Activated naive CD8-positive, alpha-beta T cell treated with anti-CD3 and anti-CD28 coated beads, Interleukin-2, amount 10 ng/mL, durations not matched to agents 7 days and 5 days (primary cell): ENCODE measurements around the gene UTP4. TPM values are rescaled to one million over a fixed set of nuclear protein-coding genes. Genes with fewer than 3 reads are reported as not detected.

Source experiments
- ATAC-seq: fragments of 150-1000 bp; cut with Tn5 transposase; one replicate; pipeline ENCODE4 v1.10.0; 2021; ENCODE audit warnings: low read depth, moderate library complexity
- POLR2A ChIA-PET: fragments of 350-600 bp; sonication (Branson Sonifier 250); formaldehyde crosslinking; loops from one replicate; lab custom pipeline; 2021; ENCODE audit warnings: antibody characterized with exemption; lab: Charles Lee
- DNase-seq: peaks from one replicate; pipeline ENCODE4 v3.0.0; 2021
- H3K27ac Mint-ChIP-seq: one replicate; pipeline ENCODE4 v1.8.0; 2022; ENCODE audit warnings: mild to moderate bottlenecking, mixed read lengths
- H3K27me3 Mint-ChIP-seq: one replicate; pipeline ENCODE4 v1.8.0; 2022; ENCODE audit warnings: mild to moderate bottlenecking, moderate library complexity, mixed read lengths
- H3K36me3 Mint-ChIP-seq: one replicate; pipeline ENCODE4 v1.8.0; 2021; ENCODE audit warnings: mild to moderate bottlenecking, mixed read lengths
- H3K4me1 Mint-ChIP-seq: one replicate; pipeline ENCODE4 v1.8.0; 2021; ENCODE audit warnings: mixed read lengths
- H3K4me3 Mint-ChIP-seq: one replicate; pipeline ENCODE4 v1.8.0; 2022; ENCODE audit warnings: mild to moderate bottlenecking, moderate library complexity, mixed read lengths
- H3K9me3 Mint-ChIP-seq: one replicate; pipeline ENCODE4 v1.8.0; 2021; ENCODE audit warnings: mixed read lengths
- total RNA-seq, 2 experiments: library from RNA; stranded (reverse); gene quantifications; one replicate each; pipeline ENCODE4 v1.2.3, GENCODE V29; 2021

Gene UTP4
- 10 to 100 TPM; 40.5 to 41.4 TPM for total RNA-seq

DNA sequence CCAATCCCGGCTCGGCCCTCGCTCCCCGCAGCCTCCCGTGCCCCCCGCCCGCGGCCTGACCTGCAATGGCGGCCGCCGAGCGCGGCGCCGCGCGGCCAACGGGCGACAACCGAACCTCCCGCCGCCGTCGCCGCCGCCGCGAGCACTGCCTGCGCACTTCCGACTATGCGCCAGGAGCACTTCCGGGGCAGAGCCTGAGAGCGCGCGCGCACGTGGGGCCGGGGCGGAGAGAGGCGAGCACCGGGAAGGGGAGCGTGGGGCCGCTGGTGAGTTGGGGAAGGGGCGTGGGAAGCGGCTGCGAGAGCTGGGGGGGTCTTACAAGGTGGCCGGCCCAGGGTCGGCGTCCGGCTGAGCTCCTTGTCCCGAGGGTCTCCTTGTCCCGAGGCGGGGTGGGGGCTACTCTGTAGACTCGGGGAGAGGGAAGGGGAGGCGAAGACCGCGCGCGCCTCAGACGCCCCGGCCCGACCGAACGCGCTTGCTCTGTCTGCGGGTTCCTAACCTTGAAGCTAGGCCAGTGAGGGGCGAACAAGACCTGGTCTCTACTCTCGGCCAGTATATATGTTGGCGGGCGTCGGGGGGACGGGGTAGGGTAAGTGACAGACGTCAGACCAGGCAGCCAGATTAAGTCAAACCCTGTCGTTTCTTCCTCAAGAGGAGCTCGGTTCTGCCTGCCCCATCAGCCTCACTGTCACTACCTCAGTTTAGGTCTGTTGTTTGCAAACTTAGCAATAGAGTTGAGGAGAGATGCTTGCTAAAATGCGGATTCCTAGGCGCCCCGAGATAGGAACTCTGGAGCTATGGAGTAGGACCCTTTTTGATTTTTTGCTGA lies at the start of gene UTP4, which contains the start of gene CHTF8:
Gene UTP4 (plus strand): TSS at position 226 of the 829 bp plus-strand sequence. CDS start 811 bp downstream, outside the sequence.
Gene CHTF8 (minus strand): TSS at position 165 of the 829 bp plus-strand sequence. CDS start 11,130 bp downstream, outside the sequence.
- peak within 1 kb of the TSS; percentile 90 for H3K27ac Mint-ChIP-seq
- H3K27me3 Mint-ChIP-seq = no peaks in the 10 kb centered on the region
- POLR2A ChIA-PET = interaction anchor here (0.6 to 2.5 kb wide), 9 partner anchors 8 to 288 kb away, joined by 3 to 8 read pairs (median 4); partner anchors contain the start of genes COG8, NIP7, PDF and SNTB2
- peak within 1 kb of the TSS; percentile 96 for H3K4me3 Mint-ChIP-seq
- peaks cover 36% of the 10 kb centered on the region for H3K4me1 Mint-ChIP-seq
- ATAC-seq (peak; percentile 91), DNase-seq (peak; percentile 92)
- peaks cover 8% of the 10 kb centered on the region for H3K36me3 Mint-ChIP-seq
- no peaks in the 10 kb centered on the region for H3K9me3 Mint-ChIP-seq

DNA sequence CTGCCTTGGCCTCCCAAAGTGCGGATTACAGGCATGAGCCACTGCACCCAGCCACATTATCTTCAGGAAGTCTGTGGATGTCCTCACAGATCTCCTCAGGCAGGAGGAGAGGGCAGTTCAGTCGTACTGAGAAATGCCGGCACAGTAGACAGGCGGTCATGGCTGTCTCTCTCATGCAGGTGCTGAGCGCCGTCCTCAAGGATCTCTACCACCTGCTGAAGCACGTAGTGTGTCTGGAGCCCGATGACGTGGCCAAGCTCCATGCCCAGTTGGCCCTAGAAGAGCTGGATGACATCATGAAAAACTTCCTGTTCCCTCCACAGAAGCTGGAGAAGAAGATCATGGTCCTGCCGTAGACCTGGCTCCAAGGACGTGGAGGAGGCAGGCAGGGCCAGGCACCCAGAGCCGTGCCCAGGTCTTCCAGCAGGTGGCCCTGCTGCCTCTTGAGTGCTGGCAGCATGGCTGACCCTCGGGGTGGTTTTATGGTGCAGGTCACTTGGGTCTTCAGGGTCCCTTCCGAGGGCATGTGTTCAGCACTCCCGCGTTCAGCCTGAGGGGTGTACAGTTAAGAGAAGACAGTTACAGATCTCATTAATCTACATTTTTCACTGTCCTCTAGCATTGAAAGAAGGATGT lies 49.0 kb upstream of the UTP4 start:
- H3K27ac Mint-ChIP-seq = no peak overlapping the region
- H3K4me1 Mint-ChIP-seq = peaks cover 9% of the 10 kb centered on the region
- H3K27me3 Mint-ChIP-seq = no peaks in the 10 kb centered on the region
- H3K36me3 Mint-ChIP-seq = peaks cover 3% of the 10 kb centered on the region
- H3K9me3 Mint-ChIP-seq = no peaks in the 10 kb centered on the region
- no peak for DNase-seq
- ATAC-seq = no peak
- H3K4me3 Mint-ChIP-seq = no peak overlapping the region
- POLR2A ChIA-PET = no interaction called here

- no peak overlapping the region for H3K4me3 Mint-ChIP-seq
- no peaks in the 10 kb centered on the region for H3K9me3 Mint-ChIP-seq
- no peaks in the 10 kb centered on the region for H3K27me3 Mint-ChIP-seq
- POLR2A ChIA-PET = no interaction called here
- peaks cover 3% of the 10 kb centered on the region for H3K36me3 Mint-ChIP-seq
- peaks cover 16% of the 10 kb centered on the region for H3K4me1 Mint-ChIP-seq
- no peak for ATAC-seq
- no peak for DNase-seq
- H3K27ac Mint-ChIP-seq = no peak overlapping the region
These were observed 48.2 kb upstream of the UTP4 start for GRCh38 chr16:69084289-69084688.

- no peak overlapping the region for H3K4me3 Mint-ChIP-seq
- peaks cover 3% of the 10 kb centered on the region for H3K36me3 Mint-ChIP-seq
- H3K27ac Mint-ChIP-seq = no peak overlapping the region
- H3K4me1 Mint-ChIP-seq = peaks cover 16% of the 10 kb centered on the region
- H3K9me3 Mint-ChIP-seq = no peaks in the 10 kb centered on the region
- POLR2A ChIA-PET = no interaction called here
- ATAC-seq (no peak), DNase-seq (no peak)
- H3K27me3 Mint-ChIP-seq = no peaks in the 10 kb centered on the region
These were observed 47.3 kb upstream of the UTP4 start for GRCh38 chr16:69085032-69085695.

DNA sequence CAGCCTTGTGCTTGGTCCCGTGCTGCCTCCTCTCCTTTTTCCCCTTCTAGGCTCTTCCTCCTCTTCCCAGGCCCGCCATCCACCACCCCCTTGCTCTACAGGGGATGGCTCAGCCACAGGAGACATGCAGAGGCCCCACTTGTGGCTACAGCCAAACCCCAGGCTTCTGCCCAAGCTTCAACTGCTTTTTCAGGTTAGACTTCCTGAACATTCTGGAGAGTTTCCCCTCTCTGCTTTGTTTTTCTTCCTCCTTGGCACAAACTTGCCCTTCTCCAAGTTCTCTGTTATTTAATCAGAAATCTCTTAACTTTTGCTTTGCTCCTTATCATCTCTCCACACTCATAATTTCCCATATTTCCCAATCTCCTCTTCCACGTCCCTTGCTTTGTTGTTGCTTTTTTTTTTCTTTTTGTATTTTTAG lies 45.3 kb upstream of the UTP4 start:
- H3K36me3 Mint-ChIP-seq = peaks cover 3% of the 10 kb centered on the region
- POLR2A ChIA-PET = no interaction called here
- DNase-seq (no peak), ATAC-seq (no peak)
- H3K27me3 Mint-ChIP-seq = no peaks in the 10 kb centered on the region
- no peak overlapping the region for H3K4me3 Mint-ChIP-seq
- H3K27ac Mint-ChIP-seq = peak overlapping the region; percentile 17
- H3K4me1 Mint-ChIP-seq = peaks cover 16% of the 10 kb centered on the region
- H3K9me3 Mint-ChIP-seq = no peaks in the 10 kb centered on the region

- Mint-ChIP-seq H3K27me3 (no peaks in the 10 kb centered on the region), H3K36me3 (peaks cover 3% of the 10 kb centered on the region), H3K9me3 (no peaks in the 10 kb centered on the region), H3K4me3 (peak overlapping the region; percentile 30), H3K4me1 (peaks cover 16% of the 10 kb centered on the region), H3K27ac (no peak overlapping the region)
- DNase-seq (no peak), ATAC-seq (no peak)
- POLR2A ChIA-PET = no interaction called here
These were observed 43.8 kb upstream of the UTP4 start for GRCh38 chr16:69088684-69089083.

- peaks cover 3% of the 10 kb centered on the region for H3K36me3 Mint-ChIP-seq
- H3K27me3 Mint-ChIP-seq = no peaks in the 10 kb centered on the region
- H3K4me3 Mint-ChIP-seq = peak overlapping the region; percentile 30
- peak; percentile 39 for ATAC-seq
- H3K27ac Mint-ChIP-seq = no peak overlapping the region
- H3K9me3 Mint-ChIP-seq = no peaks in the 10 kb centered on the region
- peaks cover 16% of the 10 kb centered on the region for H3K4me1 Mint-ChIP-seq
- DNase-seq = no peak
- POLR2A ChIA-PET = no interaction called here
These were observed 43.1 kb upstream of the UTP4 start for GRCh38 chr16:69089091-69089910.

DNA sequence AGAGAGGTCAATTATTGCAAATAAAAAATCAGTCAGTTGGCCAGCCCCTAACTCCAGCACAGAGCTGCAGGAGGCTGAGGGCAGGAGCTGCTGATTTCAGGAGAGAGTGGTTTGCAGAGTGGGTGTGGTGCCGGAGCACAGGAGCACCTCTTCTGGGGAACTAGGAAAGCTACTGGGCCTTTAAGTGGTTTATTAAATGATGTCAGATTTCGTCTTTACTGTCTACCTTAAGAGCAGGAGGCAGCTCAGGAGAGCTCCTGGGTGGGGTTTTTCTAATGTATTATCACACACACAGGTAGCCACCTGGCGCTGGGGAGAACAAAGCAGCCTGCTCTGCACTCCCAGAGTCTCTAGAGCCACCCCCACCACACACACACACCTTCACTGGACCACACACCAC lies 38.5 kb upstream of the UTP4 start:
- ATAC-seq (no peak), DNase-seq (no peak)
- peaks cover 3% of the 10 kb centered on the region for H3K4me1 Mint-ChIP-seq
- no peak overlapping the region for H3K4me3 Mint-ChIP-seq
- no peaks in the 10 kb centered on the region for H3K9me3 Mint-ChIP-seq
- POLR2A ChIA-PET = no interaction called here
- H3K36me3 Mint-ChIP-seq = no peaks in the 10 kb centered on the region
- H3K27ac Mint-ChIP-seq = no peak overlapping the region
- no peaks in the 10 kb centered on the region for H3K27me3 Mint-ChIP-seq

DNA sequence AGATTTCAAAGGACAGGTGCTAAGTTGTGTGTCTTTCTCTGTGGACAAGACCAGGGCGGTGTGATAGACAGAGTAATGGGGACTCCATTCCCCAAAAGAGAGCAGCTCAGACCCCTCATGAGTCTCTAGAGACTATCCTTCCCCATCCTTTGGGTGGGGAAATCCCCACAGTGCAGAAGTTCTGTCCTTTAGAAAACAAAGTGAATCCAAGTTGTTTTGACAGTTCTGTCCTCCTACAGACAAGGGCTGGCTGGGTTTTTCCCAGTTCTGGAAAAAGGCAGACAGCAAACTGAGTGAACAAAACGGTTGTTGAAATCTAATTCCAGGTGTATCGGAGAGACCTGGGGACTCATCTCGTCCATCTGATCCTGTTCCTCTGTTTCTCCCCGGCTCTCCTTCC lies 37.9 kb upstream of the UTP4 start:
- H3K4me3 Mint-ChIP-seq = no peak overlapping the region
- no peak for ATAC-seq
- POLR2A ChIA-PET = no interaction called here
- H3K9me3 Mint-ChIP-seq = no peaks in the 10 kb centered on the region
- no peaks in the 10 kb centered on the region for H3K27me3 Mint-ChIP-seq
- no peaks in the 10 kb centered on the region for H3K4me1 Mint-ChIP-seq
- H3K36me3 Mint-ChIP-seq = no peaks in the 10 kb centered on the region
- DNase-seq = no peak
- no peak overlapping the region for H3K27ac Mint-ChIP-seq

GRCh38 chr16:69095193-69095592 lies 37.3 kb upstream of the UTP4 start:
- Mint-ChIP-seq H3K36me3 (no peaks in the 10 kb centered on the region), H3K27me3 (no peaks in the 10 kb centered on the region), H3K4me1 (no peaks in the 10 kb centered on the region), H3K4me3 (no peak overlapping the region), H3K9me3 (no peaks in the 10 kb centered on the region), H3K27ac (no peak overlapping the region)
- DNase-seq (no peak), ATAC-seq (no peak)
- POLR2A ChIA-PET = no interaction called here

- Mint-ChIP-seq H3K27ac (no peak overlapping the region), H3K4me1 (peaks cover 3% of the 10 kb centered on the region), H3K27me3 (peaks cover 10% of the 10 kb centered on the region), H3K4me3 (no peak overlapping the region), H3K9me3 (no peaks in the 10 kb centered on the region), H3K36me3 (no peaks in the 10 kb centered on the region)
- POLR2A ChIA-PET = no interaction called here
- ATAC-seq (no peak), DNase-seq (no peak)
These were observed 32.3 kb upstream of the UTP4 start for GRCh38 chr16:69100071-69100691.

DNA sequence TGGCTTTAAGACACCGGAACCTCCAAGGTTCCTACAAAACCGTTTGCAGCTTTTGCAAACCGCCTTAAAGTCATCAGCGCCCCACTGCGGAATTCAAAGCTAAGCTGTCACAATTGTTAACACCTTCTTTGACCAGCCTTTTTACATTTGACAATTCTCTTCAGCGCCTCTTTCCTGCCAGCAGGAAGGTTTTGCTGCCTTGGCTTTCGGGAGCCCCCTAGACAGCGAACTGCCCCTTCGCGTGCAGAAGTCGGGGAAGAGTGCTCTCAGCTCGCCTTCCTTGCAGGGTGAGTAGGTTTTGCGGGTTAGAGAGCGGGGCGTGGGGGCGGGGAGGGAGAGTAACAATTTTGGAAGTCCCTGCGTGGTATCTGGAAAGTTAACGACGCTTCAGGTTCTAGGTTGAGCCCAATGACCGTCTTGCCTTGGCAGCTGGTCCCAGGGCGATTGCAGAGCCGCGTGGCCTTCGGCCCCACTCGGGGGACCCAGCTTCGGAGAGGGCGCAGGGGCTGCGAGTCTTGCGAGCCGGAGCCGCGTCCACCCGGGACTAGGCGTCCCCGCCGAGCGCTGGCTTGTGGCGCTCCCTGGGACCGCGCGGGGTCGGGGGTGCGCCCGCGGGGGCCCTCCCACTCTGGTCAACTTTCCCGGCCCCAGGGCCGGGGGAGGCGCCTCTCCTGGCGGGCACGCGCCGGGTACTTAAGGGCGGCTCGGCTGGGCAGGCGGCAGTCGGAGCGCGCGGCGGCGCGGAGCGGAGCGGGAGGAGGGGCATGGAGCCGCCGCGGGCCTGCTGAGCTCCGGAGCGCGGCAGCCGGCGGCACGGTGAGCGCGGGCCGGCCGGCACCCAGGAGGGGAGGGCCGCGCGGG lies 26.7 kb upstream of the UTP4 start, which contains the start of gene HAS3:
Gene HAS3 (plus strand): TSS at position 153 of the 861 bp plus-strand sequence. CDS start 3,743 bp downstream, outside the sequence.
- Mint-ChIP-seq H3K27ac (no peak within 1 kb of the TSS), H3K36me3 (peaks cover 5% of the 10 kb centered on the region), H3K27me3 (peaks cover 23% of the 10 kb centered on the region), H3K9me3 (no peaks in the 10 kb centered on the region), H3K4me3 (peak within 1 kb of the TSS; percentile 92), H3K4me1 (peaks cover 15% of the 10 kb centered on the region)
- POLR2A ChIA-PET = interaction anchor here (0.6 to 1.3 kb wide), 3 partner anchors 10 to 260 kb away, joined by 3 to 4 read pairs (median 3); no protein-coding TSS in a partner anchor
- peak; percentile 67 for ATAC-seq
- DNase-seq = peak; percentile 67
